HG02970 (cell line): ENCODE data around the gene ARFIP1.

Experiments used
- ATAC-seq: cut with Tn5 transposase; IDR thresholded peaks from one replicate; pipeline ENCODE4 v1.9.1; 2021; ENCODE audit warnings: mild to moderate bottlenecking, moderate library complexity, moderate number of reproducible peaks; ENCODE audit not compliant: unreplicated experiment, low FRiP score

ARFIP1 gene

GRCh38 chr4:152784490-152785350 is 5.0 kb downstream of the ARFIP1 start:
- no peak for ATAC-seq

GRCh38 chr4:152785639-152786615 is 6.2 kb downstream of the ARFIP1 start:
- ATAC-seq: no peak

GRCh38 chr4:152786627-152787026 is 6.9 kb downstream of the ARFIP1 start:
- no peak for ATAC-seq

- no peak for ATAC-seq
Observed at GRCh38 chr4:152795891-152796290, 16.1 kb downstream of the ARFIP1 start.

- ATAC-seq: no peak
Observed at GRCh38 chr4:152803541-152803940, 23.8 kb downstream of the ARFIP1 start.

- no peak for ATAC-seq
Observed at GRCh38 chr4:152805071-152805650, 25.4 kb downstream of the ARFIP1 start.

- no peak for ATAC-seq
Observed at GRCh38 chr4:152805818-152806217, 26.1 kb downstream of the ARFIP1 start.

GRCh38 chr4:152806501-152807125 is 26.9 kb downstream of the ARFIP1 start:
- ATAC-seq: no peak

GRCh38 chr4:152807294-152807829 is 27.6 kb downstream of the ARFIP1 start:
- ATAC-seq: no peak

- ATAC-seq: no peak
Observed at GRCh38 chr4:152808670-152809069, 28.9 kb downstream of the ARFIP1 start.

- ATAC-seq: no peak
Observed at GRCh38 chr4:152810715-152811287, 31.0 kb downstream of the ARFIP1 start.

- ATAC-seq: no peak
Observed at GRCh38 chr4:152815078-152815477, 35.3 kb downstream of the ARFIP1 start.

GRCh38 chr4:152817331-152817730 is 37.6 kb downstream of the ARFIP1 start:
- ATAC-seq: no peak

- ATAC-seq: no peak
Observed at GRCh38 chr4:152819026-152819645, 39.4 kb downstream of the ARFIP1 start.

- ATAC-seq: no peak
Observed at GRCh38 chr4:152820073-152820472, 40.3 kb downstream of the ARFIP1 start.

GRCh38 chr4:152822323-152822722 is 42.6 kb downstream of the ARFIP1 start:
- no peak for ATAC-seq

GRCh38 chr4:152824561-152824960 is 44.8 kb downstream of the ARFIP1 start:
- ATAC-seq: no peak

- no peak for ATAC-seq
Observed at GRCh38 chr4:152825336-152825735, 45.6 kb downstream of the ARFIP1 start.

GRCh38 chr4:152828122-152828521 is 48.4 kb downstream of the ARFIP1 start:
- ATAC-seq: no peak
